Measurements from ENCODE around the gene STEAP4.

DNA sequence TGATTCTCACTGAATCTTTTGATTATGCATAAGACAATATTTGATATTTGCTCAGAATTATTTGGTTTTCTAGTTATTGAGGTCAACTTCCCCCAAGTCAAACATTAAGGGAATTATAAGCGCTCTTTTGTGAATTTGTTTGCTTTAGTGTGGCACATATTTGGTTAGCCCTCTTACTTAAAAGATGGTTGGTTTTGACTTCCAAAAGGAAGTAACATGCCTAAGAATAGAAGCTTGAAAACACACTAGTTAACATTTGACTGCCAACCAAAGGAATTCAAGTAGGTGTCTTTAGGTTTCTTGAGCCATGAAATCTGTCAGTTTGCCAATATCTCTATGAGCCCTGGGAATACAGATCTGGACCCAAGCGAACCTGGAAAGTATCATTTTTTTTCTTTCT is 24.9 kb downstream of the STEAP4 start:
- TF ChIP-seq, protein P1, sequence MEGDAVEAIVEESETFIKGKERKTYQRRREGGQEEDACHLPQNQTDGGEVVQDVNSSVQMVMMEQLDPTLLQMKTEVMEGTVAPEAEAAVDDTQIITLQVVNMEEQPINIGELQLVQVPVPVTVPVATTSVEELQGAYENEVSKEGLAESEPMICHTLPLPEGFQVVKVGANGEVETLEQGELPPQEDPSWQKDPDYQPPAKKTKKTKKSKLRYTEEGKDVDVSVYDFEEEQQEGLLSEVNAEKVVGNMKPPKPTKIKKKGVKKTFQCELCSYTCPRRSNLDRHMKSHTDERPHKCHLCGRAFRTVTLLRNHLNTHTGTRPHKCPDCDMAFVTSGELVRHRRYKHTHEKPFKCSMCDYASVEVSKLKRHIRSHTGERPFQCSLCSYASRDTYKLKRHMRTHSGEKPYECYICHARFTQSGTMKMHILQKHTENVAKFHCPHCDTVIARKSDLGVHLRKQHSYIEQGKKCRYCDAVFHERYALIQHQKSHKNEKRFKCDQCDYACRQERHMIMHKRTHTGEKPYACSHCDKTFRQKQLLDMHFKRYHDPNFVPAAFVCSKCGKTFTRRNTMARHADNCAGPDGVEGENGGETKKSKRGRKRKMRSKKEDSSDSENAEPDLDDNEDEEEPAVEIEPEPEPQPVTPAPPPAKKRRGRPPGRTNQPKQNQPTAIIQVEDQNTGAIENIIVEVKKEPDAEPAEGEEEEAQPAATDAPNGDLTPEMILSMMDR (IDR thresholded peaks at IDR 0.05), result no peak
- TF ChIP-seq MAZ (IDR thresholded peaks at IDR 0.05; ENCODE audit: borderline replicate concordance, low read depth, low read length), result no peak
- TF ChIP-seq RAD21 (conservative IDR thresholded peaks at IDR 0.05 in 1 of 2, IDR thresholded peaks at IDR 0.05 in 1 of 2), result no peak

Measured in A549 (cell line).